Panc1 (cell line): ENCODE measurements around the gene SLC44A1. TPM values are rescaled to one million over a fixed set of nuclear protein-coding genes. Genes with fewer than 3 reads are reported as not detected.

Source experiments
- ATAC-seq: fragments of 200-7000 bp; cut with Tn5 transposase; 2 replicates; pipeline ENCODE4 v1.9.1; 2020; ENCODE audit warnings: mild to moderate bottlenecking, moderate library complexity
- BruUV-seq: library from RNA; stranded (reverse); fragments of 400-500 nt; replicated peaks from 2 replicates; lab custom pipeline; 2021; lab: Mats Ljungman, UMichigan
- CTCF ChIA-PET: fragments of 300-600 bp; sonication (Branson Sonifier 250); formaldehyde crosslinking; loops from one replicate; lab custom pipeline; 2022; ENCODE audit warnings: antibody characterized with exemption; lab: Charles Lee
- POLR2A ChIA-PET: fragments of 300-600 bp; sonication (Branson Sonifier 250); formaldehyde crosslinking; loops from one replicate; lab custom pipeline; 2022; ENCODE audit warnings: antibody characterized with exemption; lab: Charles Lee
- DNase-seq: peaks from one replicate; pipeline ENCODE4 v3.0.0-alpha.2; 2010; ENCODE audit warnings: low read depth, low spot score
- H3K27ac ChIP-seq: 2 replicates; pipeline ENCODE4 v1.5.1; 2011; ENCODE audit warnings: mild to moderate bottlenecking, low read length, inconsistent platforms
- H3K27me3 ChIP-seq: fragments of 200-500 bp; sonication (Bioruptor generic); 2 replicates; pipeline ENCODE4 v1.6.0; 2014; ENCODE audit warnings: low read length, inconsistent platforms; ENCODE audit not compliant: control insufficient read depth, insufficient read depth
- H3K36me3 ChIP-seq: fragments of 200-500 bp; sonication (Bioruptor generic); 2 replicates; pipeline ENCODE4 v1.5.1; 2014; ENCODE audit warnings: inconsistent platforms, mild to moderate bottlenecking, low read length, moderate library complexity; ENCODE audit not compliant: control insufficient read depth, insufficient read depth
- H3K4me1 ChIP-seq: 2 replicates; pipeline ENCODE4 v1.5.1; 2011; ENCODE audit warnings: inconsistent platforms, mild to moderate bottlenecking, low read length, moderate library complexity; ENCODE audit not compliant: control insufficient read depth, insufficient read depth
- H3K4me3 ChIP-seq, 2 experiments: 2 replicates each; pipeline ENCODE4 v1.5.1; 2011 to 2012; ENCODE audit warnings: low read depth in 2 of 2, low read length in 2 of 2, mild to moderate bottlenecking in 2 of 2, inconsistent platforms in 1 of 2, moderate library complexity in 1 of 2
- H3K9me3 ChIP-seq: fragments of 200-500 bp; sonication (Bioruptor generic); 2 replicates; pipeline ENCODE4 v1.5.1; 2014; ENCODE audit warnings: low read depth, mild to moderate bottlenecking, inconsistent platforms, low read length, moderate library complexity; ENCODE audit not compliant: control insufficient read depth, insufficient read depth
- POLR2AphosphoS5 ChIP-seq: IDR thresholded peaks from 2 replicates; pipeline ENCODE4 v1.6.1; 2012; ENCODE audit warnings: mild to moderate bottlenecking, low read depth, low read length, moderate library complexity
- SIN3A ChIP-seq: IDR thresholded peaks from 2 replicates; pipeline ENCODE4 v1.6.1; 2012; ENCODE audit warnings: low read depth, mild to moderate bottlenecking, low read length, moderate library complexity, borderline replicate concordance; ENCODE audit not compliant: insufficient read depth
- TCF7L2 ChIP-seq: IDR thresholded peaks from 2 replicates; pipeline ENCODE4 v1.6.1; 2011; ENCODE audit warnings: mild to moderate bottlenecking, low read depth, low read length, inconsistent platforms
- in situ Hi-C: cut with HindIII; loops from 2 replicates; pipeline ENCODE4 v1.10.0; 2016; ENCODE audit warnings: low sequenced_read_pairs, low pct_unique_long_range_greater_than_20kb
- intact Hi-C: fragments of 100-400 bp; cut with micrococcal nuclease; formaldehyde crosslinking; loops from one replicate; pipeline ENCODE4 v1.10.0; 2022; ENCODE audit not compliant: unreplicated experiment
- total RNA-seq: library from RNA; stranded (reverse); gene quantifications from one replicate; pipeline ENCODE4 v1.2.1, GENCODE V29; 2021; ENCODE audit not compliant: unreplicated experiment
- TF ChIP-seq, protein P1 (sequence below): fragments of 450-650 bp; IDR thresholded peaks from 2 replicates; pipeline ENCODE4 v1.5.1; 2017; ENCODE audit warnings: mild to moderate bottlenecking
- TF ChIP-seq, protein P2 (sequence below), 2 experiments: IDR thresholded peaks; 2 replicates each; pipeline ENCODE4 v1.6.1; 2011 to 2012; ENCODE audit warnings: low read depth in 2 of 2, control low read depth in 1 of 2, low read length in 1 of 2, mild to moderate bottlenecking in 1 of 2, moderate library complexity in 1 of 2; ENCODE audit not compliant: insufficient read depth in 1 of 2

The SLC44A1 gene
- total RNA-seq, 1 experiment from 2014 or later: 8.7 TPM

DNA sequence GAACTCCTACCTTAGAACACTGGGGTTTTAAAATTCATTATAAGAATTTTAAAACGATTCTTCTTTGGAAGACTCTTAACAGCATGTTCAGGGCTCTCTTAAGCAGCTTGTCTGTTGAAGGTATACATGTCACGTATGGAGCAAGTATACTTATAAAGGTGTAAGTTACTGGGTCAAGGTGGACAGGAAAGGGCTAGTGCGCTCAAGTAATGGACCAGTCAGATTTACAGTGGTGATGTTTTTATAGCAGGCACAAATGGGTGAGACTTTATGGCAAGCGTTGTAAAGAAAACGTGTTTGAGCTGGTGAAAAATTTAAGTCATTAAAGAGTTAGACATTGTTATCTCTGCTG, 7.9 kb downstream of the SLC44A1 start:
- Histone ChIP-seq H3K9me3 (no peaks in the 10 kb centered on the region), H3K27ac (no peak overlapping the region), H3K4me3 (no peak overlapping the region), H3K27me3 (no peaks in the 10 kb centered on the region), H3K36me3 (no peaks in the 10 kb centered on the region), H3K4me1 (no peaks in the 10 kb centered on the region)
- no TSS peak for BruUV-seq
- POLR2A ChIA-PET: no interaction called here
- no peak for ATAC-seq
- DNase-seq: no peak
- CTCF ChIA-PET: no interaction called here
- in situ Hi-C loops: no loop called here
- intact Hi-C loops: no loop called here
- no peak for TF ChIP-seq POLR2AphosphoS5
- TF ChIP-seq TCF7L2: no peak
- TF ChIP-seq, protein P1, sequence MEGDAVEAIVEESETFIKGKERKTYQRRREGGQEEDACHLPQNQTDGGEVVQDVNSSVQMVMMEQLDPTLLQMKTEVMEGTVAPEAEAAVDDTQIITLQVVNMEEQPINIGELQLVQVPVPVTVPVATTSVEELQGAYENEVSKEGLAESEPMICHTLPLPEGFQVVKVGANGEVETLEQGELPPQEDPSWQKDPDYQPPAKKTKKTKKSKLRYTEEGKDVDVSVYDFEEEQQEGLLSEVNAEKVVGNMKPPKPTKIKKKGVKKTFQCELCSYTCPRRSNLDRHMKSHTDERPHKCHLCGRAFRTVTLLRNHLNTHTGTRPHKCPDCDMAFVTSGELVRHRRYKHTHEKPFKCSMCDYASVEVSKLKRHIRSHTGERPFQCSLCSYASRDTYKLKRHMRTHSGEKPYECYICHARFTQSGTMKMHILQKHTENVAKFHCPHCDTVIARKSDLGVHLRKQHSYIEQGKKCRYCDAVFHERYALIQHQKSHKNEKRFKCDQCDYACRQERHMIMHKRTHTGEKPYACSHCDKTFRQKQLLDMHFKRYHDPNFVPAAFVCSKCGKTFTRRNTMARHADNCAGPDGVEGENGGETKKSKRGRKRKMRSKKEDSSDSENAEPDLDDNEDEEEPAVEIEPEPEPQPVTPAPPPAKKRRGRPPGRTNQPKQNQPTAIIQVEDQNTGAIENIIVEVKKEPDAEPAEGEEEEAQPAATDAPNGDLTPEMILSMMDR: no peak
- no peak for TF ChIP-seq SIN3A
- TF ChIP-seq, protein P2, sequence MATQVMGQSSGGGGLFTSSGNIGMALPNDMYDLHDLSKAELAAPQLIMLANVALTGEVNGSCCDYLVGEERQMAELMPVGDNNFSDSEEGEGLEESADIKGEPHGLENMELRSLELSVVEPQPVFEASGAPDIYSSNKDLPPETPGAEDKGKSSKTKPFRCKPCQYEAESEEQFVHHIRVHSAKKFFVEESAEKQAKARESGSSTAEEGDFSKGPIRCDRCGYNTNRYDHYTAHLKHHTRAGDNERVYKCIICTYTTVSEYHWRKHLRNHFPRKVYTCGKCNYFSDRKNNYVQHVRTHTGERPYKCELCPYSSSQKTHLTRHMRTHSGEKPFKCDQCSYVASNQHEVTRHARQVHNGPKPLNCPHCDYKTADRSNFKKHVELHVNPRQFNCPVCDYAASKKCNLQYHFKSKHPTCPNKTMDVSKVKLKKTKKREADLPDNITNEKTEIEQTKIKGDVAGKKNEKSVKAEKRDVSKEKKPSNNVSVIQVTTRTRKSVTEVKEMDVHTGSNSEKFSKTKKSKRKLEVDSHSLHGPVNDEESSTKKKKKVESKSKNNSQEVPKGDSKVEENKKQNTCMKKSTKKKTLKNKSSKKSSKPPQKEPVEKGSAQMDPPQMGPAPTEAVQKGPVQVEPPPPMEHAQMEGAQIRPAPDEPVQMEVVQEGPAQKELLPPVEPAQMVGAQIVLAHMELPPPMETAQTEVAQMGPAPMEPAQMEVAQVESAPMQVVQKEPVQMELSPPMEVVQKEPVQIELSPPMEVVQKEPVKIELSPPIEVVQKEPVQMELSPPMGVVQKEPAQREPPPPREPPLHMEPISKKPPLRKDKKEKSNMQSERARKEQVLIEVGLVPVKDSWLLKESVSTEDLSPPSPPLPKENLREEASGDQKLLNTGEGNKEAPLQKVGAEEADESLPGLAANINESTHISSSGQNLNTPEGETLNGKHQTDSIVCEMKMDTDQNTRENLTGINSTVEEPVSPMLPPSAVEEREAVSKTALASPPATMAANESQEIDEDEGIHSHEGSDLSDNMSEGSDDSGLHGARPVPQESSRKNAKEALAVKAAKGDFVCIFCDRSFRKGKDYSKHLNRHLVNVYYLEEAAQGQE (IDR thresholded peaks at IDR 0.05; ENCODE audit: insufficient read depth in 1 of 2, low read depth in 2 of 2, low read length in 1 of 2): no peak

DNA sequence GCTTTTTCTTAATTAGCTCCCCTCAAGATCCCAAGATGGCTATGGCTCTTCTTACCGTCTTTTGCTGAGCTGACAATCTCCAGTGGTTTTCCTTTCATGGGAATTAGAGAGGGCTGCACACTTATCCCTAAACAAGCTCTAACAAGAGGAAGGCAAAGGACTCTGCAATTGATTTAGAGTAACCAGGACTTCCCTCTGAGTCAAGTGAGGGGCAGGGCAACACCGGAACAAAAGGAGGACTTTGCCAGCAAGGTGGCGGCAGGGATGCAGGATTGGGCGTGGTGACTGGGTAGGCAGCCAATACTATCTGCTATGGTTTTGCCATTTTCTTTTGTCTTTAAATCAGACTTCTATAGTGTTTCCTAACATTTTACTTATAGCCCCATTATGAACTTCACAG, 9.8 kb downstream of the SLC44A1 start:
- ATAC-seq: no peak
- ChIA-PET POLR2A (no interaction called here), CTCF (no interaction called here)
- no peaks in the 10 kb centered on the region for H3K27me3 ChIP-seq
- TF ChIP-seq SIN3A (no peak), TCF7L2 (no peak), POLR2AphosphoS5 (no peak)
- TF ChIP-seq, protein P2 (IDR thresholded peaks at IDR 0.05; ENCODE audit: insufficient read depth in 1 of 2, low read depth in 2 of 2, low read length in 1 of 2): no peak
- TF ChIP-seq, protein P1: no peak
- intact Hi-C loops (no loop called here), in situ Hi-C loops (no loop called here)
- H3K27ac ChIP-seq: no peak overlapping the region
- no peak for DNase-seq
- H3K36me3 ChIP-seq: no peaks in the 10 kb centered on the region
- H3K4me3 ChIP-seq: no peak overlapping the region
- no TSS peak for BruUV-seq
- H3K9me3 ChIP-seq: no peaks in the 10 kb centered on the region
- H3K4me1 ChIP-seq: no peaks in the 10 kb centered on the region
